Measurements from ENCODE around the gene PLEKHA7.

The PLEKHA7 gene

DNA sequence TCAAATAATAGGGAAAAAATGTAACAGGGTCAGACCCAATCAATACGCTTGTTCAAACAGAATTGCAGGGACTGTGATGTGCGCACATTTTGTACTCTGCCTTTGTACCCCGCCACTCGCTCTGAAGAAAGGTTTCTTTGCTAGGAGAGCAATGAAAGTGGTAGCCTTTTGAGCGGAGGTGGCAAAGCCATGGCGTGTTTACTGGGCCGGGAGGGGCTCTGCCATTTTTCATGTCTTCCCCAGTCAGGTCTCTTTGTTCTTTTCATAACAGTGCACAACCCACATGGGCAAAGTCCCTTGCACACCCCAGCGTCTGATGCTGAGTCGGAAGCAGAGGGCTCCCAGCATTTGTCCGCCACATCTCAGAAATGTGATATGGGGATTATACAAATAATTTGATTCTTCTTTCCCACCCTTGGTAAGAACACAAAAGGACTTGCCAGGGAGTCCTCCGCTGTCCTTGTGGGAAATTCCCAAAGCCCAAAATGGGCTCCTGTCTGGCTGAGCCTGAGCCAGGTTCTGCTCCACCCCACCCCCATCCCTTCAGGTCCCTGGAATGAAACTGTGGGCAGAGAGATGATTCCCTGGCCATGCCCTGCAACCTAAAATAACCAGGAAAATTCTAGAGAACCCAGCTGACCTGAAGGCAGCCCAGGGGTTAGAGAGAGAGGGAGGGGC is 239.1 kb downstream of the PLEKHA7 start:
- Mint-ChIP-seq H3K36me3 (ENCODE audit: low read depth) (no peaks in the 10 kb centered on the region), H3K27ac (no peak overlapping the region), H3K27me3 (no peaks in the 10 kb centered on the region), H3K4me1 (ENCODE audit: low read depth) (no peaks in the 10 kb centered on the region), H3K9me3 (no peaks in the 10 kb centered on the region), H3K4me3 (no peak overlapping the region)
- DNase-seq, result no peak

DNA sequence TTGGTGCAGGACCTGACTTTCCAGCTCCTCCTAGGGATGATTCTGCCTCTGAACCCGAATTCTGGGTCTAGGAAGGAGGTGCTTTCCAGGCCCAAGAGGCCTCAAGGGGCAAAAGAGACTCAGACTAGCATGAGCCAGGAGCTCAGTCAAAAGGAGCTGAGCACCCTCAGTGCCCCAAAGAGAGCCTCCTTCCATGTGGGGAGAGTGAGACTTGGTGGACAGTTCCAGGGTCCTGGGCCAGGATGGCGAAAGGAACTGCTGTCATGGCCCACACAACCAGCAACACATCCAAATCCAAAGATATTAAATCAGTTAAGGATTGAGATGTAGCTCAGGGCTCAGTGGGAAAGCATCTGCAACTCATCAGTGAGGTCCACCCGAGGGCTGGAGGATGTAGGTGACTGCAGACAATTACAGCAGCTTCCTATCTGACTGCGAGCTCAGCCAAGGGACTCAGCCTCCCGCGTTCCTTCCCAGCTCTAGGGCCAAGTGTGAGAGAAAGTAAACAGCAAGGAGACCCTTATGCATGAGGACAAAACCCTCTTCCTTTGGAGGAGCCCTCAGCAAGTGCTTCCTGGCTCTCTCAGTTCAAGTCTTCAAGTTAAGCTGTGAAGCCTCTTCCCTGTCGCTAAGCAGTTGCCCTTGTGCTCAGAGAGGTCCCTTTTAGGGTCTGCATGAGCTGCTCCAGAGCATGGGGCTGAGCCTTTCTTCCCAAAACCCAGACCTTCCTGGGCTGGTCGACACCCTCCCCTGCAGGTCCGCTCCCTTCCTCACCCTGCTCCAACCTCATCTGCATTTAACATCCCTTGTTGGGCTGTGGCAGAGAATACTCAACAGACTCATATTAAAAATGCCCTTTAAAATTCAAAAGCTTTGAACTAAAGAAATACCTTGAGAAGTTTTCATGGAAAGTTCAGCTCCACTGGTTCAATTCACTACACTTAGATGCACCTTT is 240.0 kb downstream of the PLEKHA7 start:
- no peaks in the 10 kb centered on the region for H3K9me3 Mint-ChIP-seq
- no peaks in the 10 kb centered on the region for H3K4me1 Mint-ChIP-seq (ENCODE audit: low read depth)
- no peaks in the 10 kb centered on the region for H3K27me3 Mint-ChIP-seq
- no peak overlapping the region for H3K4me3 Mint-ChIP-seq
- H3K36me3 Mint-ChIP-seq (ENCODE audit: low read depth), result no peaks in the 10 kb centered on the region
- no peak overlapping the region for H3K27ac Mint-ChIP-seq
- no peak for DNase-seq

DNA sequence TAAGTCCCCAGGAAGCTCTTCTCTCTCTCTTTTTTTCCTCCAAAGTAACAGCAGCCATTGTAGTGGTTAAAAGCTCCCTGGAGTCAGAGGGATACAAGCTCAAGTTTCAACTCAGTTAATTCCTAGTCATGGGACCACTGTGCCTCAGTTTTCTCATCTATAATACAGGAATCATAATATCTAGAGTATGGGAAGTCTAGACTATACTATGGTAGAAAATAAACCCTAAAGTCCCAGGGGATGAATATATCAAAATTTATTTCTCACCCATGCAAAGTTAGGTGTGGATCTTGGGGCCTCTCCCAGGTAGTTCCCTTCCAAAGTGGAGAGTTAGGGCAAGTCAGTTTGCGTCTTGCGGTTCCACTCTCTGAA is 242.1 kb downstream of the PLEKHA7 start:
- DNase-seq, result no peak
- H3K27ac Mint-ChIP-seq, result no peak overlapping the region
- H3K27me3 Mint-ChIP-seq, result peaks cover 3% of the 10 kb centered on the region
- no peaks in the 10 kb centered on the region for H3K36me3 Mint-ChIP-seq (ENCODE audit: low read depth)
- no peak overlapping the region for H3K4me3 Mint-ChIP-seq
- no peaks in the 10 kb centered on the region for H3K9me3 Mint-ChIP-seq
- no peaks in the 10 kb centered on the region for H3K4me1 Mint-ChIP-seq (ENCODE audit: low read depth)

DNA sequence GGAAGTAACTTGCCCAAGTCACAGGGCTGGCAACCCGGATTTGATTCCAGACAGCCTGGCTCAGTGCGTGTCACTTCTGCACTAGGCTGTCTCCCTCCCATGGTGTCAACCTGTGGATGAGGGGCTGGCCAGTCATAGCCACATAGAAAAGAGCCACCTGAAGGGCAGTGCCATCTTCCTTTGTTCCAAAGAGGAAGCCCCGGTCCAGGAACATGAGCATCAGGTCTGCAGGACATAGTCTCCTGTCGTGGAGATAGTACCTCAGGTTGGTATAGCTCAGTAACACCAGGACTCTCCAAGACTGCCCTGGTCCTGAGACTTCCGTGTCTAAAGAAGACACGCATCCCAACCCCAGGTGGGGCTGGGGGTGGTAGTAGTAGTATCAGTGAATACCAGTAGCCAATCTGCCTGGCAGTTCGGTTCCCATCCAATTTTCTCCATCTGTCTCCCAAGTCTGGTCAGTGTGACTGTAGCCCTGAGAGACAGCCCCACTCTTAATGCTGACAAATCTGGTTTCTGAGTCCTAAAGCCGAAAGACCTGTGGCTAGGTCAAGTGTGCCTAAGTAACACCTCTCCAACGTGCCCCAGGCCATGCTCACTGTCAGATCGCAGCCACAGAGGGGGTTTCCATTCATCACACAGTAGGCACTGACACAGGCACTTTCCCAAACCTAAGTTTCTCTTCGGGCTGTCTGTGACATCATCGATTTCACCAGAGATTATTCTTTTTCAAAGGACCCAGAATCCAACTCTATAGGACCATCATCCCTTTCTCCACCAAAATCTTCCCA is 242.7 kb downstream of the PLEKHA7 start:
- H3K27me3 Mint-ChIP-seq, result peaks cover 3% of the 10 kb centered on the region
- H3K4me1 Mint-ChIP-seq (ENCODE audit: low read depth), result no peaks in the 10 kb centered on the region
- H3K27ac Mint-ChIP-seq, result no peak overlapping the region
- no peak overlapping the region for H3K4me3 Mint-ChIP-seq
- no peaks in the 10 kb centered on the region for H3K9me3 Mint-ChIP-seq
- no peak for DNase-seq
- no peaks in the 10 kb centered on the region for H3K36me3 Mint-ChIP-seq (ENCODE audit: low read depth)

DNA sequence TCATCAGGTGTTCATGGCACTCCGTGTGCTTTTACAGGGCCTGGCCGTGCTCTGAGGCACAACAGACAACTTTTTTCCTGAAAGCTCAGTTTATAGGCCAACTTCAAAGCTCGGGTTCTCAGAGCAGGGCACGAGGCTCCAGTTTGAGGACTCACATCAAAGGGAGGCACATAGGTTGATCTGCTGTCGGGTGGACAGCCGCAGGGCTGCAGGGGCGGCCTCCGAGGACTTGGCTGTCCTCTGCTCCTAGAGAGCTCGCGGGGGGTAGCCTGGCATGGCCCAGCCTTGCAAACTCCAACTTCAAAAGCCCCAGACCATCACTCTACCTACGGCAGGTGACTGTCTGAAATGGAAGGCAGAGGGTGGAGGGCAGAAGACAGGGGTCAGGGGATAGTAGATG is 244.2 kb downstream of the PLEKHA7 start:
- Mint-ChIP-seq H3K9me3 (no peaks in the 10 kb centered on the region), H3K27me3 (peaks cover 3% of the 10 kb centered on the region), H3K4me1 (ENCODE audit: low read depth) (no peaks in the 10 kb centered on the region), H3K4me3 (no peak overlapping the region), H3K27ac (no peak overlapping the region), H3K36me3 (ENCODE audit: low read depth) (no peaks in the 10 kb centered on the region)
- DNase-seq, result no peak

DNA sequence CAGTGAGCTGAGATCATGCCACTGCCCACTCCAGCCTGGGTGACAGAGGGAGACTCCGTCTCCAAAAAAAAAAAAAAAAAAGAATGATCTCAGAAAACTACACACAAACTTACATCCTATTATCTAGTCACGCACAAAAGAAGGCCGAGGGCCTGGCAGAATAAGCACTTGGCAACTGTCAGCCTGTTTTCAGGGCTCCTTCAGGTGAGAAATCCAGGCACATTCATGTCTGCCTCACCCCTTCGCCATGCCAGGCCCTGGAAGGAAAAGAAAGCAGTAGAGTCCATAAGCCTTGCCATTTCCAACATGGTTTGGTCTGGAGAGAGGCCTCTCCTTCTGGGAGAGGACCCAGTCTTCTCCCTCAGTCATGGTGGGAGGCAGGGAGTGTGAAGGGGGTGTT is 244.8 kb downstream of the PLEKHA7 start:
- Mint-ChIP-seq H3K4me3 (no peak overlapping the region), H3K27ac (no peak overlapping the region), H3K27me3 (peaks cover 3% of the 10 kb centered on the region), H3K4me1 (ENCODE audit: low read depth) (no peaks in the 10 kb centered on the region), H3K36me3 (ENCODE audit: low read depth) (no peaks in the 10 kb centered on the region), H3K9me3 (no peaks in the 10 kb centered on the region)
- DNase-seq, result no peak

DNA sequence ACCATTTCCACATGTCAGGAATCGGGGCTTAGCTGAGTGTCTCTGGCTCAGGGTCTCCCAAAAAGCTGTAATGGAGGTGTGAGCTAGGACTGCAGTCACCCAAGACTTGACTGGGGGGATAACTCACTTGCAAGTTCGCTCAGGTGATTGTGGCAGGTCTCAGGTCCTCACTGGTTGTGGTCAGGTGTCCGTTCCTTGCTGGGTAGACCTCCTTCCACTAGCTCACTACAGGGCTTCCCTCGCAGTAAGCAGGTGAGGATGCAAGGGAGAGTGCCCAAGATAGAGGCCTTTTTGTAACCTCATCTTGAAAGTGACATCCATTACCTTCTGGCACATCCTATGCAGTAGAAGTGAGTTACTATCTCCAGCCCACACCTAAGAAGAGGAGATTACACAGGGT is 246.3 kb downstream of the PLEKHA7 start:
- Mint-ChIP-seq H3K36me3 (ENCODE audit: low read depth) (no peaks in the 10 kb centered on the region), H3K27ac (no peak overlapping the region), H3K27me3 (peaks cover 3% of the 10 kb centered on the region), H3K4me1 (ENCODE audit: low read depth) (no peaks in the 10 kb centered on the region), H3K4me3 (no peak overlapping the region), H3K9me3 (no peaks in the 10 kb centered on the region)
- DNase-seq, result no peak

DNA sequence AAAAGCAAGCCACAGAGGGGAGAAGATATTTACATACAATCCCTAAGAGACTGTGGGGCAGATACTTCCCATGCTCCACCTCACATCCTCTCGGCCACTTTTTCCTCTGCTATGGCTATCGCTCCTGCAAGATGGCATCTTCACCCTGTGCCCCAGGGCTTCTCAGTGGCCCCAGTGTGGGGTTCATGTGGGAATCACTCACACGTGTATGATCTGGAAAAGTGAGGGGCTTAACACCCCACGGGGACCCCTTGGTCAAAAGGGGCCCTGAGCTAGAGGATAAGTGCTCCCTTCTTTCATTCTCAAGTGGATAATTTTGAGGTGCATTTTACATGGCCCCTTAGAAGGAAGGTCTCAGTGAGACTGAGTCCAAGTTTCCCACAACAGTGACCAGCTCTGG is 247.1 kb downstream of the PLEKHA7 start:
- H3K4me1 Mint-ChIP-seq (ENCODE audit: low read depth), result no peaks in the 10 kb centered on the region
- no peaks in the 10 kb centered on the region for H3K9me3 Mint-ChIP-seq
- no peak for DNase-seq
- H3K27me3 Mint-ChIP-seq, result peaks cover 3% of the 10 kb centered on the region
- H3K36me3 Mint-ChIP-seq (ENCODE audit: low read depth), result no peaks in the 10 kb centered on the region
- no peak overlapping the region for H3K27ac Mint-ChIP-seq
- no peak overlapping the region for H3K4me3 Mint-ChIP-seq

DNA sequence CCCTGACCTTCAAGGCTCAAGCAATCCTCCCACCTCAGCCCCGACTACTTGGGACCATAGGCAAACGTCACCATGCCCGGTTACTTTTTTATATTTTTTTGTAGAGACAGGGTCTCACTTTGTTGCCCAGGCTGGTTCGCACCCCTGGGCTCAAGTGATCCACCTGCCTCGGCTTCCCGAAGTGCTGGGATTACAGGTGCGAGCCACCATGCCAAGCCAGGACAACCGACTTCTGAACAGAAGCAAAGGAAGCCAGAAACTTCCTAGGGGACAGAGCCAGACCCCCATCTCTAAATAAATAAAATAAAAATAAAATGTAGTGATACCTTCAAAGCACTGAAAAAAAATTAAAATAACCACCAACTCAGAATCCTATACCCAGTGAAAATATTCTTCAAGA is 249.3 kb downstream of the PLEKHA7 start:
- Mint-ChIP-seq H3K4me1 (ENCODE audit: low read depth) (peaks cover 5% of the 10 kb centered on the region), H3K27ac (no peak overlapping the region), H3K36me3 (ENCODE audit: low read depth) (no peaks in the 10 kb centered on the region), H3K4me3 (no peak overlapping the region), H3K27me3 (peaks cover 3% of the 10 kb centered on the region), H3K9me3 (no peaks in the 10 kb centered on the region)
- no peak for DNase-seq

DNA sequence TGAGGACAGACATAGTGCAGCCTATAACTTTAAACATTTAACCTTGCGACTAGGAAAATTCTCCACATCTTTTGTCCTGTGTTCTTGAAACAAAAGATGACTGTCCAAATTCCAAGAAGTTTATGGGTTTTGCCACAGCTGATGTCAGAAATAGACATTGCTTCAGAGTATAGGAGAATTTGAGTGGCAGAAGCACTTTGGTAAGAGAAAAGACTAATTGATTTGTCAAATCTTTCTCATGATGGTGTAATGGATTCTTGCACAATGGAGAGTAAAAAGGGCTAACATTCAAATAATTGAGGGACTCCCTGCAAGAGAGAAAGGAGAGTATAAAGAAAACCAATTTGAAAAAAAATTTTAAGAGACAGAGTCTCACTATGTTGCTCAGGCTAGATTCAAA is 250.5 kb downstream of the PLEKHA7 start:
- H3K4me1 Mint-ChIP-seq (ENCODE audit: low read depth), result peaks cover 15% of the 10 kb centered on the region
- H3K27ac Mint-ChIP-seq, result no peak overlapping the region
- H3K27me3 Mint-ChIP-seq, result peaks cover 3% of the 10 kb centered on the region
- no peak for DNase-seq
- H3K36me3 Mint-ChIP-seq (ENCODE audit: low read depth), result peaks cover 4% of the 10 kb centered on the region
- no peak overlapping the region for H3K4me3 Mint-ChIP-seq
- H3K9me3 Mint-ChIP-seq, result no peaks in the 10 kb centered on the region

DNA sequence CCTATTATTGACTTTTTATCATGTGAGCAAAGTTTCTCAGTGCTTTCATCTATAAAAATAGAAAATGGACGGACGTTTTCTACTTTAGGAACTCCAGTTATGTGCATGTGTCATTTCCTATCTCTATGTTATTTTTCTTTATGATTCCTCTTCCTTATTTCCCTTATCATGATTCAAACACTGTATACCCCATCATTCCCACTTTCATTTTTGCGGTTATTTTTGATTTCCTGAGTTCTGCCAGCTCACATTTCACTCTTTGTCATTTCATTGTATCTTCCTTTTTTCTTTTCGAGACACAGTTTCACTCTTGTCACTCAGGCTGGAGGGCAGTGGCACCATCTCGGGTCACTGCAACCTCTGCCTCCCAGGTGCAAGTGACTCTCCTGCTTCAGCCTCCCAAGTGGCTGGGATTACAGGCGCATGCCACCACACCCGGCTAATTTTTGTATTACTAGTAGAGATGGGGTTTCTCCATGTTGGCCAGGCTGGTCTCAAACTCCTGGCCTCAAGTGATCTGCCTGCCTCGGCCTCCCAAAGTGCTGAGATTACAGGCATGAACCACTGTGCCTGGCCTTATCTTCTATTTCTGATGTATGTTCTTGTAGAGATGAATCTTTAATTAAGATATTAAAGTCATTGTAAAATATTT is 254.2 kb downstream of the PLEKHA7 start:
- peaks cover 20% of the 10 kb centered on the region for H3K4me1 Mint-ChIP-seq (ENCODE audit: low read depth)
- H3K9me3 Mint-ChIP-seq, result no peaks in the 10 kb centered on the region
- DNase-seq, result no peak
- peak overlapping the region; percentile 34 for H3K27ac Mint-ChIP-seq
- peaks cover 38% of the 10 kb centered on the region for H3K36me3 Mint-ChIP-seq (ENCODE audit: low read depth)
- H3K27me3 Mint-ChIP-seq, result no peaks in the 10 kb centered on the region
- no peak overlapping the region for H3K4me3 Mint-ChIP-seq

DNA sequence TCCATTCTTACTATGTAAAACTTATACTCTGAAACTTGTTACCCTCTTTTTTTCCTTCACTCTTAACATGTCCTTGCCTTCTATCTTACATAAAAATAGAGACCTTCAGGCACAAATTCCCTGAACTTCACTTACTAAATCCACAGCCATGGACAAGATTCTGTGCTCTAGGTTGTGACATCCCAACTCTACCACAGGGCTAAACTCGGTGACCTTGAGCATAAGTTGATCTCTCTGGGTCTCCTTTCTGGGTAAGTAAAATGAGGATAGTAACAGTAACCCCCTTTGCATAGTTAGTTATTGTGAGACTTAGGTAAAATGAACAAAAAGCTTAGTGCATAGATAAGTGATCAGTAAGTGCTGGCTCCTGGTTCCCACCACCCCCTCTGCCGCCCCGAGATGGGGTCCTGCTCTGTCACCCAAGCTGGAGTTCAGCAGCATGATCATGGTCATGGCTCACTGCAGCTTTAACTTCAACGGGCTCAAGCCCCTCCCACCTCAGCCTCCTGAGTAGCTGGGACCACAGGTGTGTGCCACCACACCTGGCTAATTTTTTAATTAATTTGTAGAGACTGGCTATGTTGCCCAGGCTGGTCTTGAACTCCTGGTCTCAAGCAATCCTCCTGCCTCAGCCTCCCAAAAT is 255.7 kb downstream of the PLEKHA7 start:
- Mint-ChIP-seq H3K36me3 (ENCODE audit: low read depth) (peaks cover 51% of the 10 kb centered on the region), H3K9me3 (no peaks in the 10 kb centered on the region), H3K27ac (peak overlapping the region; percentile 61), H3K27me3 (no peaks in the 10 kb centered on the region), H3K4me1 (ENCODE audit: low read depth) (peaks cover 28% of the 10 kb centered on the region), H3K4me3 (no peak overlapping the region)
- DNase-seq, result no peak

DNA sequence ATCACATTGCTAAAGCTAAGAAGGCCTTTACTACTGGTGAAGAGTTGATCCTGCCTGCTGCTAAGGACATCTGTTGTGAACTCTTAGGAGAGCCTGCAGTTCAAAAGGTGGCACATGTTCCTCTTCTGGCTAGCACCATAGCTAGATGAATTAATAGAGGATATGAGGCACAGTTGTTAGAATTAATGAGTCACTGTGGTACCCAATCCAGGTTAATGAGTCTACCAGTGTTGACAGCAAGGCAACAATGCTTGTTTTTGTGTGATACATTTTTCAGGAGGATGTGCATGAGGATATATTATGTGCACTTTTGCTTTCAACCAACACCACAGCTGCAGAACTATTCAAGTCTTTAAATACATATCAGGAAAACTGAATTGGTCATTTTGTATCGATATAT is 263.8 kb downstream of the PLEKHA7 start:
- H3K4me3 Mint-ChIP-seq, result no peak overlapping the region
- no peaks in the 10 kb centered on the region for H3K9me3 Mint-ChIP-seq
- peaks cover 95% of the 10 kb centered on the region for H3K36me3 Mint-ChIP-seq (ENCODE audit: low read depth)
- H3K27me3 Mint-ChIP-seq, result no peaks in the 10 kb centered on the region
- H3K4me1 Mint-ChIP-seq (ENCODE audit: low read depth), result peaks cover 51% of the 10 kb centered on the region
- peak overlapping the region; percentile 92 for H3K27ac Mint-ChIP-seq
- DNase-seq, result no peak

DNA sequence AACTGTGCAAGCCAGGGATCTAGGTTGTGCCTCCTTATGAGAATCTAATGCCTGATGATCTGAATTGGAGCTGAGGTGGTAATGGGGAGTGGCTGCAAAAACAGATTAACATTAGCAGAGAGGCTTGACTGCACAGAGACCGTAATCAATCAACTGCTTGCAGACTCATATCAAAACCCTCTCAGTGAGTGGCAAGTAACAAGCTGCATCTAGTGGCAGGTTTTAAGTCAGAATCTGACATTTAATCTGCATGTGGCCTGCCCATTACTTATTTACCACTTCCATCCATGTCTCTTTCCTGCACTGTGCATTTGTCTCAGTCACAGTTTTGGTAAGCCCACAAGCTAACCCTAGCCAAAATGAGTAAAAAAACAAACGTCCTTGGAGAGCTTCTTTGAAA is 264.5 kb downstream of the PLEKHA7 start:
- peaks cover 96% of the 10 kb centered on the region for H3K36me3 Mint-ChIP-seq (ENCODE audit: low read depth)
- H3K27me3 Mint-ChIP-seq, result no peaks in the 10 kb centered on the region
- DNase-seq, result no peak
- H3K4me3 Mint-ChIP-seq, result no peak overlapping the region
- peak overlapping the region; percentile 92 for H3K27ac Mint-ChIP-seq
- H3K4me1 Mint-ChIP-seq (ENCODE audit: low read depth), result peaks cover 57% of the 10 kb centered on the region
- no peaks in the 10 kb centered on the region for H3K9me3 Mint-ChIP-seq
